Embryonic facial prominence (tissue), 1 donor: Measurements from ENCODE around the gene SKAP1.

ENCODE experiments used
- DNase-seq: peaks from one replicate; pipeline ENCODE4 v3.0.0-alpha.2; 2016; ENCODE audit errors: extremely low spot score

The SKAP1 gene

DNA sequence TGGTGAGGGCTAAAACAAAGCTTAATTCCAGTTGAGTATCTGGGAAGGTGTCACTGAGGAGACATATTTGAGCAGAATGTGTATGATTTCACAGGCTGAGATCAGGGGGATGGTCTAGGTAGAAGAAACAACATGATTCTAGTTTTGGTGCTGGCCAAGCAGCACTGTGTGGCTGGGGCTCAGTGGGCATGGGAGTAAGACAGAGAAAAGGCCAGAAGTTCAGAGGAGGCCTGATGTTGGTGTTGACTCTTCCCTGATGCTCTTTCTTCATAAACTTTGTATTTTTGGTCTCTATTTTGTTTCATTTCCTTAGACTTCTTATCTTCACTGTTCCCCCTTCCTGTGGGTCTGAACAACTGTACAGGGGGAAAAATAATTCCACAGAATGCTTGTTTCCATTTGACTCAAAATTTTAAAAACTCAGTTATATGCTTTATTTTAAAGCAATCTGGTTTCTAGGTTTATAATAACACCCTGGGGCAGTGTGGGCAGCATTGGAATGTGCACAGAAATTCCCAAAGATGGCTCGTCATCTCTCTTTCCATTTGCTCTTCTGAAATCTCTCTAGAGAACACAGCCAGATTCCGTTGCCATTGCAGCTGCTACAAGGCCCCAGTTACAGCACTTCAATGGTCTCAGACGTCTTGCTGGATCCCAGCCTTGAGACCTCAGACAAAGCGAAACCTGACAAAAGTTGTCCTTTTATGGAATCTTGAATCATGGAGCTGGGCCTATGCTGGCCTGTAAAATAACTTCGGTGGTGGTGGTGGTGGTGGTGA, 254.1 kb downstream of the SKAP1 start:
- peak; percentile 32 for DNase-seq

GRCh38 chr17:48174833-48175523, 255.0 kb downstream of the SKAP1 start:
- DNase-seq = no peak

DNA sequence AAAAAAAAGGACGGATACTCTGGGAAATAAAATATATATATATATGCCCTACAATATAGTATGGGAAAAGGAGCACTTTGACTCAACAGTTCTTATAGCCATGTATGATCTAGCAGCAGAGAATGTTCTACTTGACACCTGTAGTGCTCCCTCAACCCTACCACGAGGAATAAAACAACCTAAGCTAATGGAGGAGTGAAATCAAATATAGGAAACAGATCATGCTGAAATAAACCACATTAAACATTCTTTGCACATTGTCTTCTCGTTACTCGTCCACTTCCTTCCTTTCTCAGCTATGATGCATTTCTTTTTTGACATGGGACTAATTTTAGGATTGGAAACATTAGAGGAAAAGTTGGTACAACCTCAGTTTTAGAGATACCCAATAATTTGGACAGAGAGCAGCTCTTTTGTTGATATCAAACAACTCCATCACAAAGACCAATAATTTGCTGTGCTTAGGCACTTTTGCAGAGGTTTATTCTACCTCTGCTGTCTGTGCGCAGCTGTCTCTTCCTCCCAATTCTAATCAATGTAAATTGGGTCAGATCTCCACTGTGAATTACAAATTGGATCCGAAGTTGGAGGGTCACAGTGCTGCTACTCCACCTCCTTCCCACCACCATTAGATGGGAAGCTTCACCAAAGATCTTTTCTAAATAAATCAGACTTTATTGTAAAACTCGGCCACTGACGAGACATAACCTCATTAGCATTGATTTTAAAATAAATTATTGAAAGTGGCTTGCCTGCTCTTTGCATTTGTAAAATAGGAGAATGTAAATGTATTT, 256.6 kb downstream of the SKAP1 start:
- no peak for DNase-seq

DNA sequence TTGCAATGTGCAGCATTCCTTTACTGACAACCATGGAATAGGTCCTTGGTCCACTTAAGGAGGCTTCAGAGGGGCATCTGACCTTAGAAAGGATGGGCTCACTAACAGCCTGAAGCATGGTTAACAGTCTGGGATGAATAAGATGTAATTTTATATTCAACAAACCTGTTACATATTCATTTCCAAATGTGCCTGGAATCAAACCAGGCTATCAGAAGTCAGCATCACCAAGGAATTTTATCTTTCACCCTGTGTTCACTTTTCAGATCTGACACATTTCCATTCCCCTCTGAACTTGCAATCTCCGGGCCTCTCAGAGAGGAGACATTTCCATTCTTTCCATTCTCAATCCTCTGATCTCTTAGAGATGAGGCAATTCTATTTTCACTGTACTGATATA, 260.1 kb downstream of the SKAP1 start:
- DNase-seq = no peak

GRCh38 chr17:48163809-48164208, 266.2 kb downstream of the SKAP1 start:
- DNase-seq = no peak

DNA sequence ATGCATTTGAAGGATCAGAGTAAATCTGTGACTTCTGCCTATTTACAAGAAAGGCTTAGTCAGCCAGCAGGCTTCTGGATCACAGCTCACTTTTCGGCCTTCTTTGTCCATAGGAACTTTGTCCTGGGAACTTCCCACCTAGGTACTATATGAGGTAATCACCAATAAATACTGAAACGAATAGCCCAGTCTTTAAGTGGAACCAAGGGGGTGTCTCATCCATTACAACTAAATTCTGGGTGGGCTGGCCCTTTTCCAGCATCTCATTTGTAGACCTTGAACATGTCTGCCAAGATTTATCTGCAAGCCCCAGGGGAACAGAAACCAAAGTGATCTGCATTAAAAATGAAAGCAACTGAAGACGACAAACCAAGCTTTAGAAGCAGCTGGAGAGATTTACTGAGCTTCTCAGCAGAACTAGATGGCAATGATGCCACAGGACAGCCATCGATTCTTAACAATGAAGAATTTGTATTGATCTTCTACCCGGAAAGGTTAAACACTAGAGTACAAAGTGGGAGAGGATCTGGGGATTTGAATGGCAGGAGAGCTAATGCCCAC, 267.0 kb downstream of the SKAP1 start:
- no peak for DNase-seq

DNA sequence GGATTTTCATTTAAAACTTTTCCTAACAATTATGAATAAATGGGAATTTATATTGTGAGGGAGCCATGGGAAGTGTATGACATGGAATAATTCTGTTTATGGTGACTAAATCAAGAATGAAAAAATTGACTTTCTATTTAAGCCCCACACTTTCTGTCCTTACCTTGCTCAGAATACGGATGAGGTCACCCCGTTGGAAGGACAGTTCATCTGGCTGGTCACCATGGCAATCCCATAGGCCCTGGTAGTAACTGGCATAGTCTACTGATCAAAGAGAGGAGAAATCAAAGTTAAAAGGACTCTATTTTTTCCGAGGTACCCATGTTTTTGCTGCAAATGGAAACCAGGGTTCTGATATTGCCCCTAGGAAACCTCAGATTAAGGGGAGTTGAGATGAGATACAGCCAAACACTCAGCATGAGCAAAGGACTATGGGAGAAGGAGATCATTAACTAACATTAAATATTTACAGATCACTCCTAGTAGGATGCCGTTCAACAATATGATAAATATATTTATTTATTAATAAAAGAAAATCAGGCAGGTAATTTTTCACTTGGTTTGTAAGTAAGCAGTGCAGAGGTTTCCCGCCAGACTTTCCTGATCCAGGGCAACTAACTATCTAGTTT, 267.6 kb downstream of the SKAP1 start:
- no peak for DNase-seq

DNA sequence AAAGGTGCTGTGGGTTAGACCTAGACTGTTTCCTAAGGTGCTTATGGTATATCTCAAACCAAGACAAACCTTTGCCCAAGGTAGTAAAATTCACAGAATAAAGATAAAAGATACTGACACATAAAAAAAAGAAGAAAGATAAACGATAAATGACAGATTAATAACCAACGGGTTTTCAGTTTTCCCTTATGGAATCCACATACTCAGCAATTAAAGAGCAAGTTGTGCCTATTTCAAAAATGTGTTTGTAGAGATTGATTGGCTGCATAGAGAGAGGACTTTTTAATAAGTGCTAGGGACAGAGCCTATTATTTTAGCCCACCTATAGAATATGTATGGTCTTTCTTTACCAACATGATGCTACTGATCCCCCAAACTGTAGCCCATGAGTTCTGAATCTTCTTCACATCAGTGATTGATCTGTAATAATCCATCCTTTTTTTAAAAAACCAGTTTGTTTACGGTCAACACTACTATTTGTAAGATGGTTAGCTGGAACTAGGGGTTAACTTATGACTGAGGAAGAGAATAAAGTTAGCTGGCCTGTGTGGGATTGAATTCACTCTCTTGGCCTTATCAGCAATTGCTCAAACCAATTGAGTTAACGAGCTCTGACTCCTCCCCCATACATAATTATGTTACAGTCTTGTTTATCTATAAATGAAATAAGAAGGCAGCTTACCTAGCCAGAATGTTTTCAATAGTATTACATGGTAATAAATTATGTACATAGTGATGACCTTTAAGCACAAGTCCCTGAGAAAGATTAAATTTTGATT, 268.7 kb downstream of the SKAP1 start:
- DNase-seq = no peak

DNA sequence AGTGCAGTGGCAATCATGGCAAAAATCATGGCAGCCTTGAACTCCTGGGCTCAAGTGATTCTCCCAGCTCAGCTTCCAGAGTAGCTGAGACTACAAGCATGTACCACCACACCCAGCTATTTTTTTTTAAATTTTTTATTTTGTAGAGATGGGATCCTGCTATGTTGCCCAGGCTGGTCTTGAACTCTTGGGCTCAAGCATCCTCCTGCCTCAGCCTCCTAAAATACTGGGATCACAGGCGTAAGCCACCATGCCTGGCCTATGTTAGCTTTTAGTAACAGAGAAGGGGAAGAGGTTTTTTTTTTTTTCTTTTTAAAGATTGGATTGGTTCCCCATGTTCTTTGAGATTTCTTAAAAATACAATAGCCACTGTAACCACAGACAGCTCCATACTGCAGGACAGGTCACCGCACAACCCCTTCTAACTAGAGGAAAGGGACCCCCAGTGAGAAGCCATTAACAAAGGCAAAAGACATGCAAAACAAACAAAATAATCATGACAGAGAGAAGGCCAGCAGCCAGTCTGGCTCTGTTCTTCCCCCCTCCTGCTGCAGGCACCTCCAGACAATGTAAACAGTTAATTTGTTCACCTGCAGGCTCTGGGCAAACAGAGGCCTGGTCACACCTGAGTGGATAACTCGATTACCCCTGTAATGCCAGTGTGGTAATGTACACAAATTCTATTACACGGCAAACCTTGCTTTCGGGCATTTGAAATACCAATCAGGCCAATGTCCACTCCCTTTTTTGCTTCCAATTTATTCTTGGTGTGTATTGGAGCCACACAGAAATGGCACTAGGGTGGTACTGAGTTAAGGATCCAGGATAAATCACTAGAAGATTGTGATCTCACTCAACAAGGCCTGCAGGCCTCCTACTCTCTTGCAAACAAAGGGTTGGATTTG, 269.6 kb downstream of the SKAP1 start:
- no peak for DNase-seq

GRCh38 chr17:48159232-48159631, 270.8 kb downstream of the SKAP1 start:
- no peak for DNase-seq

DNA sequence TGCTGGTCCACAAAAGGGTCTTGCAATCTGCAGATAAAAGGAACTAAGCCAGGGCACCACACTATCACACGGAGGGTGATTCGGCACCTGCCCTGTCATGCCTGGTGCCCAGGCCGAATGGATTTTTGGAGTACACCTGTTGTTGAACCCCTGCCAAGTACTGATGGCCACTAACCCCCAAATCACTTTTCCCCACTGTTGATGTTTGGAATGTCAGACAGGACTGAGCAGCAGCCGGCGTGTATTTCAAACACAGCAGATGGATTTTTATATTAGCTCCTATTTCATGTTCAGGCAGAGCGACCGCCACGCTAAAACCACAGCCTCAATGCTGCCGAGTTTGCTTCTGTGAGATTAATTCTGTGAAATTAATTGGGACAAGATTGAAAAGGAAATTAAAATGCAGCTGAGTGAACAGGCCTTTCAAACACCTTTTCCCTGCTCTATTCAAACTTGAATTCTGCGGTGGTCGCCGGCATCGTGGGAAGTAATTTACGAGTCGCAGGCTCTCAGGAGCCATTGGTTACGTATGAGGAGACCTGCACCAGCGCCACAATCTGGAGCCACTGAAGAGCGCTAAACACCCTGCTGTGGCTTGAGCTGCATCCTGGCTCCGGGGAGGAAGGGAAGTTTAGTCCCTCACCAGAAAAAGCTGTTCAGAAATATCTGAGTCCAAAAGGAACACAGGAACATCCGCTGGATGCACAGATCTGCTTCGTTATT, 274.0 kb downstream of the SKAP1 start:
- no peak for DNase-seq

DNA sequence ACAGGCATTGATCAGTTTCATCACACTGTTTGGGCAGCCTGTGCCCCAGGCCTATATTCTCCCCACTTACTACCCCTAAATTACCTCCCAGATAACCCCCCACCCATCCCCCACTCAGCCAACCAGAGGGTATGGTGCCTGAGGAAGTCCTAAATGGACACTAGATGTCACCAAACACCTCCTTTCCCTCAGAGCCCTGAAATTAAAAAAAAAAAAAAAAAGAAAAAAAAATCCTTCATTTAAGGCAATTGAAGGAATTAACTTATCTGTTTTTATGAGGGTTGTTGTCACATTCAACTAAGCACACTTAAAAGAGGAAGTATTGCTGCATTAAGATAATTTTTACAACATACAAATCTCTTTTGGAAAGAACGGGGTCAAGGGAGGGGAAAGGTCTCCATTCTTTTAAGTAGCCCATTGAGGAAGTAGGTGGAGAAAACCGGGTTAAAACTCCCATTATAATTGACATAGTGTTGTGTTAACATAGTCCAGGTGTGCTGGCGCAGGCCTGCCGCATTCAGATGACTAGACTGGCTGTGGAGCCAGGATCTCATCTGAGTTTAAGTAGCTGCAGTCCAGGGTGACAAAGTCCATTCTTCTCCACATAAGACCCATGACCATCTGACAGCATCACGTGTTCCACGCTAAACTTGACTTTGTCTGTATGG, 276.2 kb downstream of the SKAP1 start:
- DNase-seq = no peak

DNA sequence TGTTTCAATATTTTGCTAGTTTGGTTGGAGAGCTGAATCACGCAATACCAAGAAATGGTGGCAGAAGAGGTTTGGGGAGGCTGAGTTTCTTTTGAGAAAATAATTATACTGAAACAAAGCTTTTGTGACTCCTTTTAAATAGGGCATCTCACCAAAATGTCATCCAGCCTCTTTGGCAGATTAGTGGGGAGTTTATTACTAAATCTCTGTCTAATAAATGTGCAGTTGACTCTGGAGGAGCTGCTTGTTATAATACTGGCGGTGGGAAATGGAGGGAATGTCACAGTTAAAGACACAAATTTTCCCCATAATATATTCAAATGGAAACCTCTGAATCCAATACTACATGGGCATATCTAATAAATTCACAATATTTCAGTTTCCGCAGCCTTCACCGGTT, 277.7 kb downstream of the SKAP1 start:
- no peak for DNase-seq

DNA sequence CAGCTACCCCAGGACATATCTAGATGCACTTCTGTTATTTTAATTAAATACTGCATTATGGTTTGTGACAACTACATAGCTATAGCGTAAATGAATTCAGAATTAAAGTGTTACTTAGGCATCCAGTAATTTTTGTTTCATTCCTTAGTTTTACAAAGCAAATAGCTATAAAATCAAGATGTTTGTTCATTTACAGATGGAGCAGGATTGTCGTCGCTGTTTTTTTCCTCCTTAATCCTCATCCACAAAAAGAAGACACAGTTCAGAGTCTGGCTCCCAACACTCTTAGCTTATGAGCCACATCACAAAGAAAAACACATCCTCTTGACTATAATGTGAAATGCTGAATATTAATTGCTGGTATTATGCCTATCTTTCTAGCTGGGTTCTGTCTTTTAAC, 278.8 kb downstream of the SKAP1 start:
- DNase-seq = no peak

- DNase-seq = no peak
These were observed 279.4 kb downstream of the SKAP1 start for GRCh38 chr17:48150597-48151001.

DNA sequence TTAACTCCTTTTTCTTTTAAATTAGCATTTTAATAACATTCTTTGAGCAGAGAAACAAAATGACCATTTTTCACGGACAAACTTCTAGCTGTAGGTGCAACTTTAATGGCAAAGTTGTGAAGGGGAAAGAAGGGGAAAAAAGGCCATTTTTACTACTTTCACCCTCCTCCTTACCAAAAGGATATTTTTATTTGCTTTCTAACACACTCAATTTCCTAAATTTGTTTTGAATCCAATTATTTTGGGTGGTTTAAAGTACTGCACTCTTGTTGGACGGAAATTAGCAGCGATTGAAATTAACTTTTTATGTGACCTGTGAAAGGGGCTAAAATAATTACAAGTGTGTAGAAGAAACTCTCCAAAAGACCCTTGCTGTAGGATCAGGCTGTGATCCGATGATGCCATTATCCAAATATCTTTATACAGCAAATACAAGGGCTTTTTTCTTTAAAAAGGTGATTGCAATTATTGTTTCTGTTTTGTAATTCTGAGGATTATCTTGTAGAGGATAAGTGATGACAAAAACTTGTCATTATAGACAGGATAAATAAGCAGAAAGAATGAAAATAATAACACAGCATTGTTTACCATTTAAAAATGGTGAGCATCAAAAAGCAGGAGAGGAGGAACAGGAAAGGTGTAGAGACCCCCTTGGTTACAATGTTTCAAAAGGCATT, 280.1 kb downstream of the SKAP1 start:
- no peak for DNase-seq

DNA sequence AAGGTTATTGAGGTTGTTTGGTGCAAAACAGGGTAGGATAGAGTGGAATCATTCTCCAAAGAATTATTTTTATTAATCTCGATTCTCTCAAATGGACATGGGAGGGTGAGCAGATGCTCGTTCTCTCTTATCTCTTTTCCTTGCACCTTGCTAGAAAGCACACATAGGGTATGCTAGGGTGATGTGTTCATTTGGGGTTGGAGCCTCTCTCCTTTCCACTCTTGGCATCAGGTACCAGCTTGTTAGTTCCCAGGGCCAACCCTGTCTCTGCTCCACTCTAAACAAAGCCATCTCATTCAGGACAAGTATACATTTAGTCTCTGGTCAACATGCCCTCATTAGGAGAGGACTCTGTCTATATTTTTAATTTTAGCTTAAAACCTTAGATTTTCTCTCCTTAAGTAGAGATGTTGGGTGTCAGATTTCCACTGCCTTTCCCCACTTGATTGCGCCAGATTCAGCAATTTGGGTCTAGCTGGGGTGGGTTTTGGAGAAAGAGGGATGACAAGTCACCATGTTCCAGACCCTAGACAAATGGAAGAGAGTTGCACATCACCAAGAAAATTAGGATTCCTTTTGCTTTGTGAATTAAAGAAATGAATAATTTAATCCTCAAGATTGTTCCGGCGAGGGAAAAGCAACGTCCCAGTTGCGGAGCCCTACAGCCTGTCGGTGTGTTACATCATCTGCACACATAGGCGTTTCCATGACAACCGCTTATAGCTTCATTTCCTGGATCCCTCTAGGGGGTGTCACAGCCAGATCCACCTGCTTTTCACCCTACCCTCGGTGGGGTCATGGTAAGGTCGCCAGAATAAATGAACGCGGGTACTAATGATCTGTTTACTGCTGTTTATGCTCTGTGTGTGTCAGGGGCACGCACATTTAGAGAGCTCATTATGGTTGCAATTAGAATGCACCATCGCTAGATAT, 280.9 kb downstream of the SKAP1 start:
- no peak for DNase-seq
